Skin of body (tissue), 2 donors: ENCODE measurements around the gene SGCE. TPM values are rescaled to one million over a fixed set of nuclear protein-coding genes. Genes with fewer than 3 reads are reported as not detected.
A peak's percentile ranks its signal among the peaks of the same experiment; 100 is the strongest.
"Not testable (repeated sequence)": the region's sequence is repeated elsewhere in the genome, so short reads cannot be mapped to it uniquely, and the experiment has no call there.

ENCODE experiments used
- DNase-seq: peaks from one replicate; lab custom pipeline; 2025; lab: John Stamatoyannopoulos, UW
- total RNA-seq: library from RNA; depleted of rRNA; stranded (reverse); fragments of >200 nt; gene quantifications from one replicate; pipeline ENCODE4 v1.2.3, GENCODE V29; 2014

Gene SGCE, protein sequence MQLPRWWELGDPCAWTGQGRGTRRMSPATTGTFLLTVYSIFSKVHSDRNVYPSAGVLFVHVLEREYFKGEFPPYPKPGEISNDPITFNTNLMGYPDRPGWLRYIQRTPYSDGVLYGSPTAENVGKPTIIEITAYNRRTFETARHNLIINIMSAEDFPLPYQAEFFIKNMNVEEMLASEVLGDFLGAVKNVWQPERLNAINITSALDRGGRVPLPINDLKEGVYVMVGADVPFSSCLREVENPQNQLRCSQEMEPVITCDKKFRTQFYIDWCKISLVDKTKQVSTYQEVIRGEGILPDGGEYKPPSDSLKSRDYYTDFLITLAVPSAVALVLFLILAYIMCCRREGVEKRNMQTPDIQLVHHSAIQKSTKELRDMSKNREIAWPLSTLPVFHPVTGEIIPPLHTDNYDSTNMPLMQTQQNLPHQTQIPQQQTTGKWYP
- total RNA-seq, result 113 TPM

DNA sequence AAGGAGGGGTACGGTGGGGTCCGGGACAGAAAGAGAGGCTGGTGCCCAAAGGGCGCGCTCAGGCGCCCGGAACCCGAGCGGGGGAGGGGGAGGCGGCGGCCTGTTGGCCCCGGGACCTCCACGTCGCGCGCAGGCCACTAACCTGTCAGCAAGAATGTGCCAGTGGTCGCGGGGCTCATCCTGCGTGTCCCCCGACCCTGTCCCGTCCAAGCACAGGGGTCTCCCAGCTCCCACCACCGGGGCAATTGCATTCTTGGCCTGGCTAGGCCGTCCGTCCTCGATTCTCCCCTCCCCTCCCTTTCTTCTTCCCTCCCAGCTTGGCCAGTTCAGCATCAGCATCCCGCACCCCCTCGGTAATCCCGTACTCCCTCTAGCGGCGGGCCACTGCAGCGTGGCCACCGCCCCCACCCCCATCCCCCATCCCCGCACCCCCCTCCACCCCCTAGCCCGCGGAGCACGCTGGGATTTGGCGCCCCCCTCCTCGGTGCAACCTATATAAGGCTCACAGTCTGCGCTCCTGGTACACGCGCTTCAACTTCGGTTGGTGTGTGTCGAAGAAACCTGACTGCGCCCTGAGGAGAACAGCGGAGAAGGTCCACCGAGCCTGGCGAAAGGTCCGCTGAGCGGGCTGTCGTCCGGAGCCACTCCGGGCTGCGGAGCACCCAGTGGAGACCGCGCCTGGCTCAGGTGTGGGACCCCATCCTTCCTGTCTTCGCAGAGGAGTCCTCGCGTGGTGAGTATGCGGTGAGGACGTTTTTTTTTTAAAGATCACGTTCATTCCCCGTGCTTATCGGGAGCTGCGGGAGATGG is at the start of gene SGCE:
Gene SGCE (minus strand): TSS at position 286 of the 810 bp plus-strand sequence. CDS start 35 bp downstream, at position 251.
- DNase-seq, result peak; percentile 85

DNA sequence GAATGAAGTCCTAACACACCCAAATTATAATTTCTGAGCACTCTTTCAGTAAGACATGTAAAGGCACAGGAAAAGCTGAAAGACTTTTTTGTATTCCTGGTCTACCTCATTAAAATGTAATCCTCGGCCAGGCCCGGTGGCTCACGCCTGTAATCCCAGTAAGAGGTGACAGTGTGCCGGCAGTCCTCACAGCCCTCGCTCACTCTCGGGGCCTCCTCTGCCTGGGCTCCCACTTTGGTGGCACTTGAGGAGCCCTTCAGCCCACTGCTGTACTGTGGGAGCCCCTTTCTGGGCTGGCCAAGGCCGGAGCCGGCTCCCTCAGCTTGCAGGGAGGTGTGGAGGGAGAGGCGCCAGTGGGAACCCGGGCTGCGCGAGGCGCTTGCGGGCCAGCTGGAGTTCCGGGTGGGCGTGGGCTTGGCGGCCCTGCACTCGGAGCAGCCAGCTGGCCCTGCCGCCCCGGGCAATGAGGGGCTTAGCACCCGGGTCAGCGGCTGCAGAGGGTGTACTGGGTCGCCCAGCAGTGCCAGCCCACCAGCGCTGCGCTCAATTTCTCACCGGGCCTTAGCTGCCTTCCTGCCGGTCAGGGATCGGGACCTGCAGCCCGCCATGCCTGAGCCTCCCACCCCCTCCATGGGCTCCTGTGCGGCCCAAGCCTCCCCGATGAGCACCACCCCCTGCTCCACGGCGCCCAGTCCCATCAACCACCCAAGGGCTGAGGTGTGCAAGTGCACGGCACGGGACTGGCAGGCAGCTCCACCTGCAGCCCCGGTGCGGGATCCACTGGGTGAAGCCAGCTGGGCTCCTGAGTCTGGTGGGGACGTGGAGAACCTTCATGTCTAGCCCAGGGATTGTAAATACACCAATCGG is 49.5 kb upstream of the SGCE start:
- DNase-seq, result not testable (repeated sequence)

DNA sequence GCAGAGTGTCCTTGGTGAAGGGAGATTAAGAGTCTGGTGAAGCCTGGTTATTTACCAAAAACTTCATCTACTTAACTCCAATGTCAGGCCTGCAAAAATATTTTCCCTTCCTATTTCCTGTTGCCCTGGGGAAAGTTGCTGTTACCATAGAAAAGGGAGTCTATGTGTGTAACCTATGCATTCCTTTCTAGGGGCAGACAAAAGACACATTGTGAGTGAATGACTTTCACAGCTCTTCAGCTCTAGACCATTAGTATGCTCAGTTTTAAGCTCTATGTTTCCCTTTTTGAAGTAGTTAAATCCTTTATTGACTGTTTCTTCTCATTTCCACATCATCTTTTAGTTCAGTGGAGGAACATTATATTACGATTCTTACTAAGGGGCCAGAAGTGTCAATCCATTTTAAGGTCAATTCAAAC is 45.6 kb upstream of the SGCE start:
- DNase-seq, result peak; percentile 15

DNA sequence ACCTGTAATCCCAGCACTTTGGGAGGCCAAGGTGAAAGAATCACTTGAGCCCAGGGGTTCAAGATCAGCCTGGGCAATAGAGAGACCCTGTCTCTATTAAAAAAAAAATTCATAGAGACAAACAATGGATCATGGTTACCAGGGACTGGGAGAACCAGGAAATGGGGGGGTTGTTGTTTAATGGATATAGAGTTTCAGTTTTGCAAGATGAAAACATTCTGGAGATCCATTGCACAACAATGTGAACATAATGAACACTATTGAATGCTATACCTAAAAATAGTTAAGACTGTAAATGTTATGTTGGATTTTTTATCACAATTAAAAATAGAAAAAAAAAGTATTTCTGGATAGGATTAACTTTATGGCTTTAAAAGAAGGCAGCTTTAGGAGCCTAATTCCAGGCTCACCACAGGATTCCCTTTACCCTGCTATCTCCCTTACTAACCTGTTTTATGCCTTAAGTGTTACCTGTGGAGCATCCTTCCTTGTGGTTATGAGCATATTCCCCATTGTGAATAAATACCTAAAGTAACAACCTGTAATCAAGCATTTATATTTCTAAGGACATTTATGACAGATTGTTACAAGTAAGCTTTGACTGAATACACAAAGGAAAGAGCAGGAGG is 45.1 kb upstream of the SGCE start:
- DNase-seq, result no peak

DNA sequence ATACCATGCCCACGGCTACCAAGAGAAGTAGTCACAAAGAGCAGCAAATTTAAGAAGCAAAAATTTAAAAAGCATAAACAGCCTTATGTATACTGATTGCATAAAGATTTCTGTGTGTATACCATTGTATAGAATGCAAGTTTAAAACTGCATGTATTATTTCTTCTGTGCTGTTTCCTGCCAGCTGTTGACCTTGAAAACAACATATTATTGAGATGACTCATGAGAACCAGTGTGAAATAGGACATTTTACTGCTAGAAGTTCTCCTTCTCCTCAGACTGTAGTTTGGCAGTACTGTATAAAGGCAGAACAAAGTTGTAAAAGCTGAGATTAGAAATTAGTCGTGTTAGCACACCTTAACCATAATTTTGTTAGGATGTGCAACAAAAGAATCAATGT is 42.3 kb upstream of the SGCE start:
- DNase-seq, result peak; percentile 54

DNA sequence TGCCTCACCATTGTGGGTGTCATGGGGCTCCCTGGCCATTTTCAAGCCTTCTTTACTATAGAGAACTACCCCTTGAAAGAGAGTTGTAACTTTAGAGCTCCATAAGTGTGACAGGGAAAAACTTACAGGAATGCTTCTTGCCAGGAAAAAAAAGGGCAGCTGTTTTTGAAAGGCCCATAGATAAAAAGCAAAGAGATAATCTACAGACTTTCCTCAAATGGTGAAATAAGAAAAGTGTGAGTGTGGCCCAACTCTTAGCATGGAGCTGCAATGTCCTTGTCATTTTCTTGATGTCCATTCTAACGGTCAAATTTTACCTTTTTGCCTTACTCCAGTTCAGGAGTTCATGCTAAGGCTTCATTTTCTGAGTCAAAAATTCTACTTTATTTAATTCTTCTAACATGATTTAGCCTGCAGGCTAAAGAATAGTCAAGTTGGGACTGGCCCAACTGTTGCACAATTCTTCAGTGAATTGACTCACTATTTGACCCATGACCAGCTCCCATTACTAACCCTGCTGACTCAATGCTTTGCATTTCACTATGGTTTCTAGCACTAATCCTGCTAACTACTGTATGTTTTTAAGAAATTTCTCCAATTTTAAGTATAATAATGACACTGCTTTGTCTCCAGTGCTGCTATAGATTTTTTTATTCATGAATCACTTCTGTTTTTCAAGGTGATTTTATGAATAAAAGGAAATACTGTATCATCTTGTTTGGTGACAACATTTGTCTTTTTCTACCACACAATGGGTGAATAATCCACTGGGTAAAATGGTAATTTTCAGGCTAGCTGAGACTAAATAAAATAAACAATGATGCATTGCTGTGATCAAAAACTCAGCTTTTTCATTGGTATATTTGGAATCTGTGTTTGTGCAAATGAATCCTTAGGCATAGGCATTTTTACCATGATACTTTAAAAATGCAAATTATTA is 41.4 kb upstream of the SGCE start:
- DNase-seq, result peak; percentile 58

DNA sequence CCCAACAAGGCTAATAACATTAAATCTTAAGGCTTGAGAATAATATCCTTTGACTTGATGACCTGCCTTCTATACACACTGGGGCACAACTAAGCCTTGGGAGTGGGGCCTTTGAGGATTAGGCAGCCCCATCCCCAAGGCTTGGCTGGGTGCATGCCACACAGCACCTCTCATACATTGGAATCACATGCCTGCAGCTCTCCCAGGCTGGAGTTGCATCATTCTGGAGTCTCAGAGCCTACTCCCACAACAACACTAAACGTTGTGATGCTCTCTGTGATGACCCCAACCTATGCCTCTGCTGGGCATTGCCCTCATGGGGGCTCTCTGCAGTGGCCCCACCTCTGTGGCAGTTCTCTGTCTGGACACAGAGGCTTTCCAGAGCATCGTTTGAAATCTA is 31.9 kb upstream of the SGCE start:
- DNase-seq, result no peak

DNA sequence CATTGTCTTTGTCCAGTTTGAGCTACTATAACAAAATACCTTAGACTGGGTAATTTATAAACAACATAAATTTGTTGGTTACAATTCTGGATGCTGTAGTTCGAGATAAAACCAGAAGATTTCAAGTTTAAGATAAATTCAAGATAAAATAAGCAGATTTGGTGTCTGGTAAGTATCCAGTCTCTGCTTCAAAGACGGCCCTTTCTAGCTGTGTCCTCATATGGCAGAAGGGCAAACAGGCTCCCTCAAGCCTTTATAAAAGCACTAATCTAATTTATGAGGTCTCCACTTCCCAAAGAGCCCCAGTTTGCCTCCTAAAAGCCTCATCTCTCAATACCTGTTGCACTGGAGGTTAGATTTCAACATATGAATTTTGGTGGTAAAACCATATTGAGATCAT is 31.1 kb upstream of the SGCE start:
- DNase-seq, result no peak

DNA sequence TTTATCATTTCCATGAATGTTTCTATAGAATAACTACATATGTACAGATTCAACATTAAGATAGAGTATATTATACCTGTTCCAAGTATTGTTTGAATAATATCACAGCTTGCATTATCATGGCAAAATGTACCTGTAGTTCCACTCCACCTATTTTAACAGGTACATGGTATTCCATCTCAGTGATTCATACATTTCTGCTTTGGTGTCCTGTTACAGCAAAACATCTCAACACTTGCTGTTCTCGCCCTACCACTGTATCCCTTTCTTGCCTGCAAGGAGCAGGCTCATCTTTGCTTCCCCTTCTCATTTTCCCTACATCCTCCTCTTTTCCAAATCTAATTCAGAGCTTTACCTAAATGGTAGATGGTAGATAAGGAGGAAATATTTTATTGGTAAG is 27.1 kb upstream of the SGCE start:
- DNase-seq, result no peak

DNA sequence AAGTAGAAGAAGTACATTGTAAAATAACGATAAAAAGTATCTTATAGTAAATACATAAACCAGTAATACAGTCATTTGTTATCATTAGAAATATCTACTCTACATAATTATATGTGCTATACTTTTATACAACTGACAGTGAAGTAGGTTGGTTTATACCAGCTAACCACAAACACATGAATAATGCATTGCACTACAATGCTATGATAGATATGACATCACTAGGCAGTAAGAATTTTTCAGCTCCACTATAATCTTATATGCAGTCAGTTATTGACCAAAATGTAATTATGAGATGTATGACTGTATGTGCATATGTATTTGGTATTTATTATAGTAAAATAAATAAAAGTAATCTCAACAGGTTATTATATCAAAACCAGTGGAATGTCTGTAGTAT is 23.4 kb upstream of the SGCE start:
- DNase-seq, result no peak

DNA sequence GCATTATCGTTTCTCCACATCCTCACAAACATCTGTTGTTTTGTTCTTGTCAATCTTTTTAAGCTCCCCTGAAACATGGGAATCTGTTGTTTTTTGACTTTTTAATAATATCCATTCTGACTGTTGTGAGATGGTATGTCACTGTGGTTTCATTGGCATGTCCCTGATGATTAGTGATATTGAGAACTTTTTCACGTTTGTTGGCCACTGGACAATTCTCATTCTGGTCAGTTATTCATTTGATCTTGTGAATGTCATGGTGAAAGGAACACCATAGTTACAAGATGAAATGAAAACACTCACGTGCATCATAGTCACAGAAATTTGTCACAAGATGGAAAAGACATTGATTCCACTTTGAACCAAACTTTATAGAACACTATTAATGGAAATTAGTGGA is 20.5 kb upstream of the SGCE start:
- DNase-seq, result no peak

DNA sequence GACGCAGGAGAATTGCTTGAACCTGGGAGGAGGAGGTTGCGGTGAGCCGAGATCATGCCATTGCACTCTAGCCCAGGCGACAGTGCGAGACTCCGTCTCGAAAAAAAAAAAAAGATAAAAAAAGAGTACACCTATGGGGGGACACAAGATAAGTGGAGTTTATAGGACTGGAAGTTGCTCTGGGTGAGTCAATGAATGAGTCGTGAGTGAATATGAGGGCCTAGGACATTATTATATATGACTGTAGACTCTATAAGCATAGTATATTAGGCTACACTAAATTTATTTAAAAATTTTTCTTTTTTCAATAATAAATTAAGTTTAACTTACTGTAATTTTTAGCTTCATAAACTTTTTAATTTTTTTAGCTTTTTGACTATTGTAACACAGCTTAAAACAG is 19.4 kb upstream of the SGCE start:
- DNase-seq, result no peak

DNA sequence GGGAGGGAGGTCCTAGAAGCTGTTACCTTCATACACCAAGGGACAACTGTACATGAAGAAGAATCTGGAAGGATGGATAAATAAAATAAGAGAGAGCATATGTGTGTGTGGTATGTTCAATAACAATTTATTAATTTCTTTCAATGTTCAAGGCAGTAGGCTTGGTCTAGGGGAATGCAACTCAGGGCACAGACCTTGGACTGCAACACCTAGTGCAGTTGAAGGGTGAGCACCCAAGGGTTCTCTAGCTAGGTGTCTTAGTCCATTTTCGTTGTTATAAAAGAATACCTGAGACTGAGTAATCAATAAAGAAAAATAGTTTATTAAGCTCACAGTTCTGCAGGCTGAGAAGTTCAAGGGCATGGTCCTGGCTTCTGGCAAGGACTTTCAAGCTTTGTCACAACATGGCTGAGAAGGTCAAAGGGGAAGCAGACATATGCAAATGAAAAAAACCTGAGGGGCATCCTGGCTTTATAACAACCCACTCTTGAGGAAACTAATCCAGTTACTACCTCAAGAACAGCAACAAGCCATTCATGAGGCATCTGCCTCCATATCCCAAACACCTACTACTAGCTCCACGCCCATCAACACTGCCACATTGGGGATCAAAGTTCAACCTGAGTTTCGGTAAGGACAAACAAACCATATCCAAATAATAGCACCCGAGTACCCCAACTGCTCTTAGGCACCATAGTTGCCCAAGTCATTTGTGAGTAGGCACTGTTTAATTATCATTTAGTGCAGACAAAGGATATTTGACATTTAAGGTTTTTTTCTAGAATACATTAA is 15.7 kb upstream of the SGCE start:
- no peak for DNase-seq

DNA sequence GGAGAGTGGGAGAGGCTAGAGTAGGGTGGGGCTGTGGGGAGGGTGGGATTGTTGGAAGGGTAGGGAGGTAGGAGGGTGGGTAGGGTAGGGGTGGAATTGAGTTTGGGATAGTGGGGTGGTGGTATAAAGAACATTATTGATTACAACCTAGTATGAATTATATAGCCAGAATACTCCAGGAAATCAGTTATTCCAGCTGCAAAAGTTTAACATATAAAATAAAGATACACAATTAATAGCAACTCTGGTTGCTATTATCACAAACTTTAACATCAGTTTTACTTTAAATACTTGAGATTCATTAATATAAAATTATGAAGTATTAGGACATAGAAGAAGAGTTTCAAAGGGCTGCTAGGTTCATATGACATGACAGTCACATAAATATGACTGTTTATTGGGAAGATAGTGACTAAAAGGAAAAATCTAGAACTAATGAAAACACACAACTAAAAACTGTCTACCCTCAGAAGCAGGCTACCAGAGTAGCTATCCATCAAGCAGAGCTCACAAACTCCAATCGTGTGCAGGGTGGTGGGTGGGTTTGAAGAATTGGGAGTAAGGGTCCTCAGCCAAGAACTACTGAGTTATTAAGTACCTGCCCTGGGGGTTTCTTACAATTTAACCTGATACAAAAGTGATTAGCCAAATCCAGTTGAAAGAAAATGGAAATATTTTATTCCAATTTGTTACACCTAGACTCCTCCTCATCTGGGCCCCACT is 14.0 kb upstream of the SGCE start:
- no peak for DNase-seq

DNA sequence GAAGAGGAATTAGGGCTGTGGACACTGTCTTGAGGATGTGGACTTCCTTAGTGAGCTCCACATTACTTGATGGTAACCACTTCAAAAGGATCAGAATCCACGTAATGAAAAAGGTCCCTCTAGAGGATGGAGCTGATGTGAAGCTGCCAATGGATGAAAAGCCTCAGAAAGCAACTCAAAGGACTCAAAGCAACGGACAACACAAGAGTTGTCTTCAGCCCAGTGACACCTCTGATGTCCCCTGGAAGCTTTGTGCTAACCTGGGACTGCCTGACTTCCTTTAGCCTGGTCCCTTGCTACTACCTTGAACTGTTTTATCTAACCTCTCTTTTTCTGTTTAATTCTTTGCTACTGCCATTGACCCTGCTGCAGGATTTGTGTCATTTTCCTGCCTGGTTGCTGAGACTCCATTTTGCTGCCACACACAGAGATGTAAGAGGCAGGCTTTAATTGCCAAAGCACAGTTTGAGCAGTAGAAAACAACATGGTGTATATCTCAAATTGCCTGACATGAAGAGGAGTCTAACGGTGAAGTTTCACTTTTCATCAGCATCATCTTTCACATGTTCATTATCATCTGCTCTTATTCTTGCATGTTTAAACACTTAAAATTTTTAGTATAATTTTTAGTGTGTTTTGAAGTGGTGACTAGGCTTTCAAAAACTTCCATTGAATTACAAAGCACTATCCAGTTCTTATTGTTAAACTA is 11.1 kb upstream of the SGCE start:
- no peak for DNase-seq

DNA sequence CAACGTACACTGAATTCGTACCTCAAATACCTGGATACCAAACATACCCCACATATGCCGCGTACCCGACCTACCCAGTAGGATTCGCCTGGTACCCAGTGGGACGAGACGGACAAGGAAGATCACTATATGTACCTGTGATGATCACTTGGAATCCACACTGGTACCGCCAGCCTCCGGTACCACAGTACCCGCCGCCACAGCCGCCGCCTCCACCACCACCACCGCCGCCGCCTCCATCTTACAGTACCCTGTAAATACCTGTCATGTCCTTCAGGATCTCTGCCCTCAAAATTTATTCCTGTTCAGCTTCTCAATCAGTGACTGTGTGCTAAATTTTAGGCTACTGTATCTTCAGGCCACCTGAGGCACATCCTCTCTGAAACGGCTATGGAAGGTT is 9.5 kb upstream of the SGCE start:
- no peak for DNase-seq

DNA sequence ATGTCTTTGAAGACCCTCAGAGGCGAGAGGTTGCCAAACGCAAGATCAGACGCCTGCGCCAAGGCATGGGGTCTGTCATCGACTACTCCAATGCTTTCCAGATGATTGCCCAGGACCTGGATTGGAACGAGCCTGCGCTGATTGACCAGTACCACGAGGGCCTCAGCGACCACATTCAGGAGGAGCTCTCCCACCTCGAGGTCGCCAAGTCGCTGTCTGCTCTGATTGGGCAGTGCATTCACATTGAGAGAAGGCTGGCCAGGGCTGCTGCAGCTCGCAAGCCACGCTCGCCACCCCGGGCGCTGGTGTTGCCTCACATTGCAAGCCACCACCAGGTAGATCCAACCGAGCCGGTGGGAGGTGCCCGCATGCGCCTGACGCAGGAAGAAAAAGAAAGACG is 8.1 kb upstream of the SGCE start:
- DNase-seq, result no peak

DNA sequence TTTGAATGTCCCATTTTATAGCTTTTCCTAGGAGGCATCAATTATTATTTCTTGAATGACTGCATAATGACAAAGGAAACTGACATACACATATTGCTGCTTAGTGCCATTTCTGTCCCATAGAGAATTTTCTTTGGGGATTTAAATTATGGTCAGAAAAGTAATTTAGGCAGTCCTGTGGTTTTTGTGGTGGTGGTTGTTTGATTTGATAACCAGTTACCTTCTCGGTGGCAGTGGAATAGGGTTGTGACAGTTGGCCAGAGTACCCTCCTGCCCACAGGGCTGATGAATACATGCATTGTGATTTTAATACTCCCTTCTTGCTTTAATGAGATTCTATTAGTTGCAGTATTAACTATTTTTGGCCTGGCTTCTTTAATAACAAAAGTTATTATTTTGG is 6.6 kb upstream of the SGCE start:
- no peak for DNase-seq
